Measurements from ENCODE around the gene THYN1. TPM values are rescaled to one million over a fixed set of nuclear protein-coding genes. Genes with fewer than 3 reads are reported as not detected.

THYN1 gene
- polyA plus RNA-seq (2011; rRNA removed), result 73.3 and 80.8 TPM in 2 replicates
- 51.9 and 52.5 TPM in 2 replicates for polyA minus RNA-seq (2011; rRNA and poly(A)+ RNA removed)

- ChIA-PET CTCF (interaction anchor here (0.8 to 1.7 kb wide), 4 partner anchors 9 to 138 kb away, joined by 3 to 9 read pairs (median 4); partner anchors contain the start of genes NCAPD3 and VPS26B), POLR2A (interaction anchor here (0.7 to 2.4 kb wide), 4 partner anchors 9 to 92 kb away, joined by 3 to 14 read pairs (median 4); partner anchors contain the start of genes NCAPD3 and VPS26B)
- H3K9me3 ChIP-seq (ENCODE audit: control insufficient read depth, insufficient read depth, low read length), result no peaks in the 10 kb centered on the region
- H3K27me3 ChIP-seq (ENCODE audit: control insufficient read depth, insufficient read depth, low read length), result no peaks in the 10 kb centered on the region
- peak; percentile 26; the same call in 1 of the 2 replicates for TF ChIP-seq CTCF (IDR thresholded peaks at IDR 0.05; ENCODE audit: low read depth, low read length)
- H3K27ac ChIP-seq (ENCODE audit: low read depth, low read length), result peak within 1 kb of the TSS; percentile 57
- peak; percentile 92 for DNase-seq (ENCODE audit: low read depth, low spot score)
- peak within 1 kb of the TSS; percentile 88 for H3K4me3 ChIP-seq (ENCODE audit: low read depth, low read length)
Measured at GRCh38 chr11:134253188-134253993, at the start of gene THYN1, which contains the start of gene ACAD8. Gene THYN1 (minus strand): TSS chr11:134253352. CDS start chr11:134252882, 470 bp downstream. Gene ACAD8 (plus strand): TSS chr11:134253568. CDS start chr11:134253601, 33 bp downstream.

GRCh38 chr11:134294664-134295063 lies 41.5 kb upstream of the THYN1 start:
- no peak for TF ChIP-seq CTCF (IDR thresholded peaks at IDR 0.05; ENCODE audit: low read depth, low read length)
- ChIA-PET CTCF (no interaction called here), POLR2A (no interaction called here)
- Histone ChIP-seq H3K27ac (ENCODE audit: low read depth, low read length) (no peak overlapping the region), H3K27me3 (ENCODE audit: control insufficient read depth, insufficient read depth, low read length) (no peaks in the 10 kb centered on the region), H3K9me3 (ENCODE audit: control insufficient read depth, insufficient read depth, low read length) (no peaks in the 10 kb centered on the region; the same call in 1 of the 2 replicates), H3K4me3 (ENCODE audit: low read depth, low read length) (no peak overlapping the region)
- DNase-seq (ENCODE audit: low read depth, low spot score), result no peak

GRCh38 chr11:134293119-134294113 lies 40.3 kb upstream of the THYN1 start:
- CTCF ChIA-PET, result no interaction called here
- no peak overlapping the region for H3K4me3 ChIP-seq (ENCODE audit: low read depth, low read length)
- no peak overlapping the region for H3K27ac ChIP-seq (ENCODE audit: low read depth, low read length)
- H3K27me3 ChIP-seq (ENCODE audit: control insufficient read depth, insufficient read depth, low read length), result no peaks in the 10 kb centered on the region
- no peaks in the 10 kb centered on the region; the same call in 1 of the 2 replicates for H3K9me3 ChIP-seq (ENCODE audit: control insufficient read depth, insufficient read depth, low read length)
- no peak for DNase-seq (ENCODE audit: low read depth, low spot score)
- POLR2A ChIA-PET, result no interaction called here
- TF ChIP-seq CTCF (IDR thresholded peaks at IDR 0.05; ENCODE audit: low read depth, low read length), result no peak

GRCh38 chr11:134292661-134293060 lies 39.5 kb upstream of the THYN1 start:
- Histone ChIP-seq H3K27me3 (ENCODE audit: control insufficient read depth, insufficient read depth, low read length) (no peaks in the 10 kb centered on the region), H3K9me3 (ENCODE audit: control insufficient read depth, insufficient read depth, low read length) (no peaks in the 10 kb centered on the region; the same call in 1 of the 2 replicates), H3K27ac (ENCODE audit: low read depth, low read length) (no peak overlapping the region), H3K4me3 (ENCODE audit: low read depth, low read length) (no peak overlapping the region)
- CTCF ChIA-PET, result no interaction called here
- POLR2A ChIA-PET, result no interaction called here
- TF ChIP-seq CTCF (IDR thresholded peaks at IDR 0.05; ENCODE audit: low read depth, low read length), result no peak
- DNase-seq (ENCODE audit: low read depth, low spot score), result no peak

Data from AG04450 (cell line).